K562 treated with DMSO at 1 percent for 48 hours (cell line): ENCODE results near the gene SIRT3. TPM values are rescaled to one million over a fixed set of nuclear protein-coding genes. Genes with fewer than 3 reads are reported as not detected.

Experiments used
- total RNA-seq: library from RNA; unstranded; fragments of 300-600 nt; gene quantifications from 2 replicates; pipeline ENCODE4 v1.2.3, GENCODE V29; 2022; ENCODE audit warnings: low replicate concordance; ENCODE audit errors: extremely low read depth

SIRT3 gene
- not detected in 2 replicates for total RNA-seq

DNA sequence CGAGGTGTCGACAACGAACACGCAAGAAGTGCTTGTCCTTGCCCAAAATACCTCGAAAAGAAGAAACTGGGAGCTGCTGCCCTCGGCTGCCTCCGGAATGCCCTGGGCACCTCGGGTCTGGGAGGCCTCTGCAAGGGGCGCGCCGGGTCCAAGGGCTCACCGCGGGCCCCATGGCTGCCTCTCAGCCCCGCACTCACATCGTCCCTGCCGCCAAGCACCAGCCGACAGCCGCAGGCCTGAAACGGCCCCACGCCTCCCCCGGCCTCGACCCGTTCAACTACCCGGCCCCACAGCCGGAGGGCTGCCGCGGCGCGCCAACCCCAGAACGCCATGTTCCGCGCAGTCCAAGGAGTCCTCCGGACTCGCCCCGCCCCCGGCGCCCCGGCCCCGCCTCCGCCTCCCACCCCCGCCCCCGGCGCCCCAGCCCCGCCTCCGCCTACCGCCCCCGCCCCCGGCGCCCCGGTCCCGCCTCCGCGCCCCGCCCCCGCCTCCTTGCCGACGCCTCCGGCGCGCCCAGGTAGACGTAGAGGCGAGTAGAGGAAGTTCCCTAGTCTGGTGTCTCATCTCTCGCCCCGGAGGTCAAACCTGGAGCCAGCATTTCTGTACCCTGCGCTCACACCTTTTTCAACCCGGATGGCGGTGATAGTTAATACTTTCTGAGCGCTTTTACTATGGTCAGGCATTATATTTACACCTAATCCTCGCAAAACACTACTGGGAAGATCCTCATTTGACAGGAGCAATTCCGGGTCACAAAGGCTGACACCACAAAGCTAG, at the start of gene SIRT3:
SIRT3 (minus strand) TSS at position 346 of the 777 bp plus-strand sequence; CDS start at position 332, 14 bp downstream.

DNA sequence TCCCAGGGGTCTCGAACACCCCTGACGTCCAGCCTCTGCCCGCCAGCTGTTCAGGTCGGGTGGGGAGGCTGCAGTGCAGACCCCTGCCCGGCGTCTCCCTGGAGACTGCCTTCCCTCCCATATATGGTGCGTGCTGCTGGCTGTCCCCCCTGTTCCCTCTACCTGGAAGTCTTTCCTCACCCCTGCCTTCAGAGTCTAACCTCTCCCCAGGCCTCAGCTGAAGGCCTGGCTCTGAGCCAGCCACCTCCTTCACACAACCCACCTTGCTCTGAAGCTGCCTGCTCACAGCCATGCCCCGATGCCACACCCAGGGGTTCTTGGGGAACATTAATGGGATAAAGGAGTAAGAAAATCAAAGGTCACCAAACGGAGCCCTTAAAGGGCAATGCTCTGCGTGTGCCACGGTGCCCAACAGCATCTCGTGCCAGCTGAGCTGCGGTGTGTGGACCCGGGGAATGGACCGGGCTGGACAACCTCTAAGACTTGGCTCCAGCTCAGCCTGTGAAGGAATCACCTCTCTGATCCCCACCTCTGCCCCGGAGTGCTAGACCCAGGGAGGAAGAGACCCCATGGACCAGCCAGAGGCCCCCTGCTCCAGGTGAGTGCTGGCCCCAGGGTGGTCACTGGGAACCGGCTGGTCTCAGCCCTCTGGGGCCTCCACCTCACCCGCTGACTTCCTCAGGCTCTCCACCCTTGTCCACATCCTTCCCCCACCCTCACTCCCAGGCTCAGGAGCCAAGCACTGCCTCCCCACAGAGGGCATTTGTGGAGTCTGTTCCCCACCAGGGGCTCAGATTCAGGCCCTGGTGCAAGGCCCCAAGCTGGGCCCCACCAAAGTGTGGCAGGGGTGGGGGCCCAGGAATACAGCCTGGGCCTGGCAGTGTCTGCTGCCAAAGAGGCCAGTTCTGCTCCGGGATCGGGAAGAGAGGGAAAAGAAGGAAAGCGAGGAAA, 42.1 kb upstream of the SIRT3 start, which contains the start of gene NLRP6:
NLRP6 (plus strand) TSS at position 407 of the 951 bp plus-strand sequence; CDS start at position 570, 163 bp downstream.

DNA sequence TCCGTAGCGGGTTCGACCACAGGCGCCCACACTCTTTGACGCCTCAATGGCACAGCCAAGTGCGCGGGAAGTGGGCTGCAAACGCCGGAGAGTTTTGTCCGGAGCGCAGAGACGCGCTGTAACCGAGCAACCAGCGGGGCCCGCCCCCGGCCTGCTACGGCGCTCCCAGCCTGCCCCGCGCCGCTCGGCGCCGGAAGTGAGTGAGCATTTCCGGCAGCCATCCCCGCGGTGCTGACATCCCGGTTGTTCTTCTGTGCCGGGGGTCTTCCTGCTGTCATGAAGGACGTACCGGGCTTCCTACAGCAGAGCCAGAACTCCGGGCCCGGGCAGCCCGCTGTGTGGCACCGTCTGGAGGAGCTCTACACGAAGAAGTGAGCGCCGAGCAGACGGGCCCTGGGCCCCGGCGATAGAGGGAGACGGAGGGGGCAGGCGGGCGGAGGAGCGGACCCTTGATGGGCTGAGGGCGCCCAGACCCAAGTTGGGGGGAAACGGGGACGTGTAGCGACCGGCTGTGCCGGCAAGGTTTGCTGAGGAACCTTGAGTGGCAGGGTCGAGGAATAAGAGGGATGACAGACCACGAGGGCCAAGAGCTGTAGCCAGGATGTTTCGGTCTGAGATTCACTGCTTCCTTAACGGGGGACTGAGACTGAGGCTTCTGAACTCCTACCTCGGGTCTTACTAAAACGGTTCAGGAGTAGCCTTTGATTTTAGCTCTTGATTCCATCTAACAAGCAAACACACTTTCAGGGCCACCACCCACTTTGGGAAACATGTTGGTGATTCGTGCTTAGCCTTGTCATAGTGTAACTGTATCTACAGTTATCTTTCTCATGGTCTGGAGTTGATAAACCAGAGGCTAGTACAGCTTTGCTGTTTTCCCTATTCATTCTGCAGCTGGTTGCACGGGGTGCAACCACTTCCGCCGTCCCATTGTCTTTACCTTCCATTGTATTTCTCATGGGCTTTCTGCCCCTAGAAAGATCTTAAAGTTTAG, 929 bp upstream of the SIRT3 start, which contains the start of gene PSMD13:
PSMD13 (plus strand) TSS at position 203 of the 994 bp plus-strand sequence; CDS start at position 277, 74 bp downstream.

DNA sequence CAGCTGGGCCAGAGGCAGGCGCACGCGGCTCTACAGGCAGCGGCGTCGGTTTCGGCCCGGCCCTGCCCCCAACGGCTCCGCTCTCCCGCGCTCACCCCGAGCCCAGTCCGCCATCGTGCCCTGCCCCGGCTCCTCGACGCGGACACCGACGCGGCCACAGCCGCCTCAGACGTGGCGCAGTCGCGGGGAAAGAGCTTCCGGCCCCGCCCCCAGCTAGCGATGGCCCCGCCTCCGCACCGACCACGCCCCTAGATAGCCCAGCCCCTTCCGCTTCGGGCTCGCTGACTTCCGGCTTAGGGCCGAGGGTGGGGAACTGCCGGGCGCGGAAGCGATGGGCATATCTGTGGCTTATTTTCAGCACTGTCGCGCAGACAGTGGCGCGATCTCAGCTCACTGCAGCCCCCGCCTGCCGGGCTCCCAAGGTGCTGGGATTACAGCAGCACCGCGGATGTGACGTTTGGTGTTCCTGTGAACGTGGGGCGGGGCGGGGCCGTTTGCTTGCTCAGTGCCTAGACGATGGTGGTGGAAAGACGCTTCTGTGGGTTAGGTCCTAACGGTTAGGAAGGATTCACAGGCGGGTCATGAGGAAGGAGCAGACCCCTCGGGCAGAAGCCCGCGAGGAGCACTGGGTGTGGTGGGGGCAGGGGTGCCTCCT, 28.8 kb downstream of the SIRT3 start, which contains the start of the genes BET1L and RIC8A:
BET1L (minus strand) TSS at position 192 of the 655 bp plus-strand sequence; CDS start at position 114, 78 bp downstream.
RIC8A (plus strand) TSS at position 501 of the 655 bp plus-strand sequence. CDS start 1,147 bp downstream, outside the sequence.

DNA sequence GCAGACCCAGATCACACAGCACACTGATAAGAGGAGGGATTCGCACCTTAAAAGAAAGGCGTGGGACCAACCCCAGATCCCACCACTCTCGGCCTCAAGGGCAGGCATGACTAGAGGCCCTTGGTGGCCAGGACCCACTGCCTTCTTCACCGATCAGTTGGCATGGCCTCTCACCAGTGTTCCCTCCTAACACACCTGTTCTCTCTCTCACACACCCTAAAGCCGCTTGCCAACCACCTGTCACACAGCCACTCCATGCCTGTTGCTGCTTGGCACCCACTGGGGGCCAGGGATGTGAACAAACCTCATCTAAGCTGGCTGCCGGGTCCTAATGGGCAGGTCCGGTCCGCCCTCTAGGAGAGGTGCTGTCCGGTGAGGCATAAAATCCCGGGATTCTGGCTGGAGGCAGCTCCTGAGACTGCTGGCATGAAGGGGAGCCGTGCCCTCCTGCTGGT, 43.4 kb downstream of the SIRT3 start, which contains the start of gene SCGB1C1:
SCGB1C1 (plus strand) TSS at position 405 of the 455 bp plus-strand sequence; CDS start at position 427, 22 bp downstream.

Other genes with a start within 250 kb of the SIRT3 start
- gene SCGB1C1, start 43.3 kb downstream of the SIRT3 start, total RNA-seq = not detected in 2 replicates
- gene BET1L, start 28.9 kb downstream of the SIRT3 start, total RNA-seq = not detected in 2 replicates
- gene RIC8A, start 28.6 kb downstream of the SIRT3 start, total RNA-seq = not detected in 2 replicates
- gene PSMD13, start 634 bp upstream of the SIRT3 start, total RNA-seq = not detected in 2 replicates
- gene NLRP6, start 42.1 kb upstream of the SIRT3 start, total RNA-seq = not detected in 2 replicates
- gene PGGHG, start 52.8 kb upstream of the SIRT3 start, total RNA-seq = not detected in 2 replicates
- gene IFITM5, start 63.2 kb upstream of the SIRT3 start, total RNA-seq = not detected in 2 replicates
- gene IFITM2, start 71.5 kb upstream of the SIRT3 start, total RNA-seq = 1,297 TPM in 1 of 2 replicates, not detected in the other
- gene IFITM1, start 77.7 kb upstream of the SIRT3 start, total RNA-seq = 1,098 TPM in 1 of 2 replicates, not detected in the other
- gene IFITM3, start 84.5 kb upstream of the SIRT3 start, total RNA-seq = not detected in 2 replicates
- gene B4GALNT4, start 133.2 kb upstream of the SIRT3 start, total RNA-seq = not detected in 2 replicates
- not detected in 2 replicates for gene PKP3, start 157.9 kb upstream of the SIRT3 start, total RNA-seq
- gene SIGIRR, start 178.7 kb upstream of the SIRT3 start, total RNA-seq = not detected in 2 replicates
- not detected in 2 replicates for gene ANO9, start 205.7 kb upstream of the SIRT3 start, total RNA-seq
- not detected in 2 replicates for gene PTDSS2, start 213.9 kb upstream of the SIRT3 start, total RNA-seq